GM23338 (cell line): ENCODE results near the gene CREBL2. TPM values are rescaled to one million over a fixed set of nuclear protein-coding genes. Genes with fewer than 3 reads are reported as not detected.

ENCODE experiments used
- CREB1 ChIP-seq: fragments of 250-450 bp; sonication (Bioruptor Pico); IDR thresholded peaks from 2 replicates; pipeline ENCODE4 v1.5.0; 2020; ENCODE audit warnings: low read depth, mild to moderate bottlenecking, moderate library complexity
- NANOG ChIP-seq: IDR thresholded peaks from 2 replicates; pipeline ENCODE4 v1.6.1; 2016; ENCODE audit warnings: antibody characterized with exemption, borderline replicate concordance
- POLR2AphosphoS5 ChIP-seq: IDR thresholded peaks from 2 replicates; pipeline ENCODE4 v1.6.1; 2016; ENCODE audit warnings: antibody characterized with exemption, low read depth
- polyA plus RNA-seq: library from polyadenylated mRNA; unstranded; fragments of >200 nt; fragmentation: Nextera tagmentation; extraction: Ambion mirVana; gene quantifications from 2 replicates; pipeline ENCODE4 v1.2.1, GENCODE V29; 2016
- total RNA-seq: library from RNA; depleted of rRNA; stranded (reverse); fragments of >200 nt; shearing (Covaris generic); gene quantifications from 2 replicates; pipeline ENCODE4 v1.2.3, GENCODE V29; 2014
- TF ChIP-seq, protein P1 (sequence below): fragments of 250-450 bp; sonication (Bioruptor Pico); IDR thresholded peaks from 2 replicates; pipeline ENCODE4 v1.5.0; 2020; ENCODE audit warnings: mild to moderate bottlenecking, moderate library complexity
- TF ChIP-seq, protein P2 (sequence below), 2 experiments: fragments of 200-600 bp in 1 of 2; sonication (generic) in 1 of 2; conservative IDR thresholded peaks; 2 replicates each; pipeline versions ENCODE4 v1.5.1 to v1.6.1; 2016 to 2017; ENCODE audit warnings: antibody characterized with exemption in 2 of 2, low read depth in 2 of 2, mild to moderate bottlenecking in 2 of 2, moderate library complexity in 1 of 2
- TF ChIP-seq, protein P3 (sequence below): IDR thresholded peaks from 2 replicates; pipeline ENCODE4 v1.6.1; 2016; ENCODE audit warnings: antibody characterized with exemption

The CREBL2 gene
- total and polyA plus RNA-seq, 2 experiments from 2014 or later: 9.0 to 21.6 TPM

DNA sequence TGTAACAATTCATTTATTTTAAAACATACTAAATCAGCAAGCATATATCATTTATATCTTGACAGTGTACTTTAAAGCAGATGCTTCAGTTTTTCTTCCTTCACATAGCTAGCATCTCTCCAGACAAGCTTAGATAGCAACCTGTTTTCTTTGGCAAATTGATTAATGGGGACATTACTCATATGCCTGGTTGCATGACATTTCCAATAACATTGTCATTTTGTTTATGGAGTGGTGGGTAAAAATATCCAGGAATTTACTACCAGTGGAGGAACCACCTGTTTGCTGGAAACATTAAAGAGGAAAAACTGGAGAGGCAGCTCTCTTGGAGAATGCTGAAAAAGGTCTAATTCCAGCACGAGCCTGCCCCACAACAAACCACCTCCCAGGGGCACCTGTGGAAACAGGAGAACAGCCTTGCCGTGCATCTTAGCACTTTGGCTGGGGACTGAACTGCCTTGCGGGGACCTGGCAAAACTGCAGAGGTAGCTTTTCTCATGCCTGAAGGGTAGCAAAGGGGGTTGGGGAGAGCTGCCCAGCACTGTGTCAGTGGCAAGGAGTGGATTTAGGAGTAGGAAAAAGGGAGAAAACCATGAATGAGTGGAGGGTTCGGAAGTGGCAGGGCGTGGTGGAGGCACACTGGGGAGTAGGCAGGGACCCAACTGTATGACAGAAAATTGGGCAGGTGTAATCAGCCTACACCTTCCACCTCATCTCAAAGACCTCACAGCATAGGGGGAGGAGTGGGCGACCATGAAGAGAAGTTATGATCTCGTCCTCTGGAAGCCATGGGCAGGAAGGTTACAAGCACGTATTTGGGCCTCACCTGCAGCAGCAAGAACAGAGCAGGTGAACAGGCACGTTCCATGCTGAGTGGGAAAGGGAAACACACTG, 11.7 kb upstream of the CREBL2 start (continued):
- TF ChIP-seq, protein P1, sequence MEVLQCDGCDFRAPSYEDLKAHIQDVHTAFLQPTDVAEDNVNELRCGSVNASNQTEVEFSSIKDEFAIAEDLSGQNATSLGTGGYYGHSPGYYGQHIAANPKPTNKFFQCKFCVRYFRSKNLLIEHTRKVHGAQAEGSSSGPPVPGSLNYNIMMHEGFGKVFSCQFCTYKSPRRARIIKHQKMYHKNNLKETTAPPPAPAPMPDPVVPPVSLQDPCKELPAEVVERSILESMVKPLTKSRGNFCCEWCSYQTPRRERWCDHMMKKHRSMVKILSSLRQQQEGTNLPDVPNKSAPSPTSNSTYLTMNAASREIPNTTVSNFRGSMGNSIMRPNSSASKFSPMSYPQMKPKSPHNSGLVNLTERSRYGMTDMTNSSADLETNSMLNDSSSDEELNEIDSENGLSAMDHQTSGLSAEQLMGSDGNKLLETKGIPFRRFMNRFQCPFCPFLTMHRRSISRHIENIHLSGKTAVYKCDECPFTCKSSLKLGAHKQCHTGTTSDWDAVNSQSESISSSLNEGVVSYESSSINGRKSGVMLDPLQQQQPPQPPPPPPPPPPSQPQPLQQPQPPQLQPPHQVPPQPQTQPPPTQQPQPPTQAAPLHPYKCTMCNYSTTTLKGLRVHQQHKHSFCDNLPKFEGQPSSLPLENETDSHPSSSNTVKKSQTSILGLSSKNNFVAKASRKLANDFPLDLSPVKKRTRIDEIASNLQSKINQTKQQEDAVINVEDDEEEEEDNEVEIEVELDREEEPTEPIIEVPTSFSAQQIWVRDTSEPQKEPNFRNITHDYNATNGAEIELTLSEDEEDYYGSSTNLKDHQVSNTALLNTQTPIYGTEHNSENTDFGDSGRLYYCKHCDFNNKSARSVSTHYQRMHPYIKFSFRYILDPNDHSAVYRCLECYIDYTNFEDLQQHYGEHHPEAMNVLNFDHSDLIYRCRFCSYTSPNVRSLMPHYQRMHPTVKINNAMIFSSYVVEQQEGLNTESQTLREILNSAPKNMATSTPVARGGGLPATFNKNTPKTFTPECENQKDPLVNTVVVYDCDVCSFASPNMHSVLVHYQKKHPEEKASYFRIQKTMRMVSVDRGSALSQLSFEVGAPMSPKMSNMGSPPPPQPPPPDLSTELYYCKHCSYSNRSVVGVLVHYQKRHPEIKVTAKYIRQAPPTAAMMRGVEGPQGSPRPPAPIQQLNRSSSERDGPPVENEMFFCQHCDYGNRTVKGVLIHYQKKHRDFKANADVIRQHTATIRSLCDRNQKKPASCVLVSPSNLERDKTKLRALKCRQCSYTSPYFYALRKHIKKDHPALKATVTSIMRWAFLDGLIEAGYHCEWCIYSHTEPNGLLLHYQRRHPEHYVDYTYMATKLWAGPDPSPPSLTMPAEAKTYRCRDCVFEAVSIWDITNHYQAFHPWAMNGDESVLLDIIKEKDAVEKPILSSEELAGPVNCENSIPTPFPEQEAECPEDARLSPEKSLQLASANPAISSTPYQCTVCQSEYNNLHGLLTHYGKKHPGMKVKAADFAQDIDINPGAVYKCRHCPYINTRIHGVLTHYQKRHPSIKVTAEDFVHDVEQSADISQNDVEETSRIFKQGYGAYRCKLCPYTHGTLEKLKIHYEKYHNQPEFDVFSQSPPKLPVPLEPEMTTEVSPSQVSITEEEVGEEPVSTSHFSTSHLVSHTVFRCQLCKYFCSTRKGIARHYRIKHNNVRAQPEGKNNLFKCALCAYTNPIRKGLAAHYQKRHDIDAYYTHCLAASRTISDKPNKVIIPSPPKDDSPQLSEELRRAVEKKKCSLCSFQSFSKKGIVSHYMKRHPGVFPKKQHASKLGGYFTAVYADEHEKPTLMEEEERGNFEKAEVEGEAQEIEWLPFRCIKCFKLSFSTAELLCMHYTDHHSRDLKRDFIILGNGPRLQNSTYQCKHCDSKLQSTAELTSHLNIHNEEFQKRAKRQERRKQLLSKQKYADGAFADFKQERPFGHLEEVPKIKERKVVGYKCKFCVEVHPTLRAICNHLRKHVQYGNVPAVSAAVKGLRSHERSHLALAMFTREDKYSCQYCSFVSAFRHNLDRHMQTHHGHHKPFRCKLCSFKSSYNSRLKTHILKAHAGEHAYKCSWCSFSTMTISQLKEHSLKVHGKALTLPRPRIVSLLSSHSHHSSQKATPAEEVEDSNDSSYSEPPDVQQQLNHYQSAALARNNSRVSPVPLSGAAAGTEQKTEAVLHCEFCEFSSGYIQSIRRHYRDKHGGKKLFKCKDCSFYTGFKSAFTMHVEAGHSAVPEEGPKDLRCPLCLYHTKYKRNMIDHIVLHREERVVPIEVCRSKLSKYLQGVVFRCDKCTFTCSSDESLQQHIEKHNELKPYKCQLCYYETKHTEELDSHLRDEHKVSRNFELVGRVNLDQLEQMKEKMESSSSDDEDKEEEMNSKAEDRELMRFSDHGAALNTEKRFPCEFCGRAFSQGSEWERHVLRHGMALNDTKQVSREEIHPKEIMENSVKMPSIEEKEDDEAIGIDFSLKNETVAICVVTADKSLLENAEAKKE (CRISPR knock-in tag): no peak
- TF ChIP-seq CREB1 (CRISPR knock-in tag) (no peak), NANOG (no peak), POLR2AphosphoS5 (no peak)
- TF ChIP-seq, protein P2, sequence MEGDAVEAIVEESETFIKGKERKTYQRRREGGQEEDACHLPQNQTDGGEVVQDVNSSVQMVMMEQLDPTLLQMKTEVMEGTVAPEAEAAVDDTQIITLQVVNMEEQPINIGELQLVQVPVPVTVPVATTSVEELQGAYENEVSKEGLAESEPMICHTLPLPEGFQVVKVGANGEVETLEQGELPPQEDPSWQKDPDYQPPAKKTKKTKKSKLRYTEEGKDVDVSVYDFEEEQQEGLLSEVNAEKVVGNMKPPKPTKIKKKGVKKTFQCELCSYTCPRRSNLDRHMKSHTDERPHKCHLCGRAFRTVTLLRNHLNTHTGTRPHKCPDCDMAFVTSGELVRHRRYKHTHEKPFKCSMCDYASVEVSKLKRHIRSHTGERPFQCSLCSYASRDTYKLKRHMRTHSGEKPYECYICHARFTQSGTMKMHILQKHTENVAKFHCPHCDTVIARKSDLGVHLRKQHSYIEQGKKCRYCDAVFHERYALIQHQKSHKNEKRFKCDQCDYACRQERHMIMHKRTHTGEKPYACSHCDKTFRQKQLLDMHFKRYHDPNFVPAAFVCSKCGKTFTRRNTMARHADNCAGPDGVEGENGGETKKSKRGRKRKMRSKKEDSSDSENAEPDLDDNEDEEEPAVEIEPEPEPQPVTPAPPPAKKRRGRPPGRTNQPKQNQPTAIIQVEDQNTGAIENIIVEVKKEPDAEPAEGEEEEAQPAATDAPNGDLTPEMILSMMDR (conservative IDR thresholded peaks at IDR 0.05; ENCODE audit: low read depth in 2 of 2): no peak
- TF ChIP-seq, protein P3, sequence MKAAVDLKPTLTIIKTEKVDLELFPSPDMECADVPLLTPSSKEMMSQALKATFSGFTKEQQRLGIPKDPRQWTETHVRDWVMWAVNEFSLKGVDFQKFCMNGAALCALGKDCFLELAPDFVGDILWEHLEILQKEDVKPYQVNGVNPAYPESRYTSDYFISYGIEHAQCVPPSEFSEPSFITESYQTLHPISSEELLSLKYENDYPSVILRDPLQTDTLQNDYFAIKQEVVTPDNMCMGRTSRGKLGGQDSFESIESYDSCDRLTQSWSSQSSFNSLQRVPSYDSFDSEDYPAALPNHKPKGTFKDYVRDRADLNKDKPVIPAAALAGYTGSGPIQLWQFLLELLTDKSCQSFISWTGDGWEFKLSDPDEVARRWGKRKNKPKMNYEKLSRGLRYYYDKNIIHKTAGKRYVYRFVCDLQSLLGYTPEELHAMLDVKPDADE: no peak
